ENCODE data around the gene SAMD10.
"Not testable (repeated sequence)": the region's sequence is repeated elsewhere in the genome, so short reads cannot be mapped to it uniquely, and the experiment has no call there.

Gene SAMD10

DNA sequence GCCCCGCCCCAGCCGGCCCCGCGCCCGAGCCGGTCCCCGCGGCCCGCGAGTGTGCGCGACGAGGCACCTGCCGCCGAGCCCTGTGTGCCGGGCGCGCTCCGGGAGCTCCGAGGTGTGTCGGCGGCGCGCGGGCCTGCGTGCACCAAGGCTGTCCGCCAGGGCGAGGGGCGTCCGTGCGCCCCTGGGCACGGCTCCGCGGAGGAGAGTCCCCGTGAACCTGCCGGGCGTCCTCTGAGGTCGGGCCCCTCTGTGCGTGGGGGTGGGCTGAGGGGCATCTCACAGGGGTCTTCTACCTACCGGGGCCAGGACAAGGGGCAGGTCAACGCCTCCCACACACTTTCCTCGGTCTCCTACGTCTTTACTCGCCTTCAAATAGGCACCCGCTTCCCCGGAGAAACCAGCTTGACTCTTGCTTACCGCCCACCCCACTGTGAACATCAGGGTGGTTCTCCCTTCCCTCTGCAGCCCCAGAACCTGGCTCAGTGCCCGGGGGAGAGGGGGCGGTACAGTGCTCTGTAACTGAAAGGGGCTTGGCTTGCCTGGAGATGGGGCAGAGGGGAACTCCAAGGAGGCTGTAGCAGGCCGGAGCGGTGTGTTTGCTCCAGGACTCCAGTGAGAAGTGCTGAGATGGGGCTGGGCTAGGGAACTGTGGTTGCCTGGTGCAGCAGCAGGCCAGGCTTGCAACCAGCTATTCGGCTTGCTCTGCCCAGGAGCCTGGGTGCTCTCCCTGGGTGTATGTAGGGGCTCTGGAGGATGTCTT lies at the start of gene SAMD10:
TSS of gene SAMD10 (minus strand) at position 86 of the 760 bp plus-strand sequence. CDS start 175 bp downstream, outside the sequence.
- no peak for DNase-seq (ENCODE audit: low read depth, low spot score)

DNA sequence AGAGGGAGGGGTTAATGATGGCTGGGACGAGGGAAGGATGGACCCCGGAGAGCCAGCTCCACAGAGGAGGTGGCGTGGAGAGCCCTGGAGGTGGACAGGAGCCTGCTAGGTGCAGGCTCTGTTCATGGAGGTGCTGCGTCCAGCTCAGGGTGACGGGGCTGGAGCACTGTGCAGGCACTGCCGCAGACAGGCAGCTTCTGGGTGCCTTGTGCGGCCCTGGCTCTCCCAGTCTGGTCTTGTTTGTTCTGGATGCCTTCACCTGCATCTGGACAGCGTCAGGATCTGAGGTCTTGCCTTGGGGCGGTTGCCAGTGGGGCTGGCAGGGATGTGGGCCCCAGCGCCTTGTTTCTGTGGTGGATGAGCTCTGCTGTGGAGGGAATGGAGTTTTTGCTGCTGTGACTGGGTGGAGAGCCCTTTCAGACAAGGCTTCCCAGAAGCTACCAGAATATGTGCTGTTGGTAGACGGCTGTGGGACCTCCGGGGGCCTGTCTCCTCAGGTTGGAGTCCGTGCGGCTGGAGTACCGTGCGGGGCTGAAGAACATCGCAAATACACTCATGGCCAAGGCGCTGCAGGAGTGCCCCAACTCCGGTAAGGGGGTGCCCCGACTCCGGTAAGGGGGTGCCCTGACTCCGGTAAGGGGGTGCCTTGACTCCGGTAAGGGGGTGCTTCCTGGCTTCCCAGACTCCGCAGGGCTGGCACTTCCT lies 48.7 kb upstream of the SAMD10 start:
- DNase-seq (ENCODE audit: low read depth, low spot score), result no peak

DNA sequence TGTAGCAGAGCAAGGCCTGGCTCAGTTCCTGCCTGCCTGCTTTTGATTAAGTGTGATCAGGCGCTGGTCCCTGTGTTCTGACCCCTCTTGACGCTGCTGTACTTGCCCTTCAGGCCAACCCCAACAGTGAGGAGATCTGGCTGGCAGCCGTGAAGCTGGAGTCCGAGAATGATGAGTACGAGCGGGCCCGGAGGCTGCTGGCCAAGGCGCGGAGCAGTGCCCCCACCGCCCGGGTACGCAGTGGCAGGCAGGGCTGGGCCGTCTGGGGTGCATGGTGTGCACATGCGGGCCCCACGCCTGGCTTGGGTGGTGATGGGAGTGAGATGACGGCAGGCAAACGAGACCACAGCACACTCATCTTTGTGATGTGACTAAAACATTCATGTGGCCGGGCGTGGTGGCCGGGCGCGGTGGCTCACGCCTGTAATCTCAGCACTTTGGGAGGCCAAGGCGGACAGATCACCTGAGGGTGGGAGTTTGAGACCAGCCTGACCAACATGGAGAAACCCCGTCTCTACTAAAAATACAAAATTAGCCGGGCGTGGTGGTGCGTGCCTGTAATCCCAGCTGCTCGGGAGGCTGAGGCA lies 46.5 kb upstream of the SAMD10 start:
- no peak for DNase-seq (ENCODE audit: low read depth, low spot score)

DNA sequence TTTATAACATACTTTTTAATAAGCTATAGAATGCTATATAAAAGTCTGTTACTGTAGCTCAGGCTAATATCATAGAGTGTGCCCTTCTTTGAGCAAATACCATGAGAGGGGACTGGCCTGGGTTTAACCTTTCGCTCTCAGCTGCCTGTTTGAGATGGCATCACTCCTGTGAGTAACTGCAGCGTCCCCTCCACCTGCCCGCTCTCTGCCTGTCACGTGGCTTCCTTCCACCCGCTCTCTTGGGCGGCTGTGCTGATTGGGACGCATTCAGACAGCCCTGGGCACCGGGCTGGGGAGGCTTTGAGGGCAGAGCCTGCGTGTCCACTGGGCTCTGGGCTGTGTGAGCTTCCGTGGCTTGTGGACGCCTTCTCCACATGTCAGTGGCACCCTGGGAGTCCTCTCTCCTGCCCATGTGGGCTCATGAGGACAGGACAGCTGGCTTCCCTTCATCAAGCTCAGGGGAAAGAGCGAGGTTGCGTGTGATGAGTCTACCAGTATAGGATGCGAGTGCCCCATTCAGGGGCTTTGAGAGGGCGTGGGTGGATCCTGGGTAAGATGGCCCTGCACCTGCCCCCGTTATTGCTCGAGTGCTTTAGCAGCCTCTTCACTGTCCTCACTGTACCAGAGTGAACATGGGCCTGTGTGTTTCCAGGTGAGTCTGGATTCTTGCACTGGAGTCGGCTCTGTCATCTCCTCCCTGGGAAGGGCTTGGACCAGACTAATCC lies 45.8 kb upstream of the SAMD10 start:
- DNase-seq (ENCODE audit: low read depth, low spot score), result no peak

DNA sequence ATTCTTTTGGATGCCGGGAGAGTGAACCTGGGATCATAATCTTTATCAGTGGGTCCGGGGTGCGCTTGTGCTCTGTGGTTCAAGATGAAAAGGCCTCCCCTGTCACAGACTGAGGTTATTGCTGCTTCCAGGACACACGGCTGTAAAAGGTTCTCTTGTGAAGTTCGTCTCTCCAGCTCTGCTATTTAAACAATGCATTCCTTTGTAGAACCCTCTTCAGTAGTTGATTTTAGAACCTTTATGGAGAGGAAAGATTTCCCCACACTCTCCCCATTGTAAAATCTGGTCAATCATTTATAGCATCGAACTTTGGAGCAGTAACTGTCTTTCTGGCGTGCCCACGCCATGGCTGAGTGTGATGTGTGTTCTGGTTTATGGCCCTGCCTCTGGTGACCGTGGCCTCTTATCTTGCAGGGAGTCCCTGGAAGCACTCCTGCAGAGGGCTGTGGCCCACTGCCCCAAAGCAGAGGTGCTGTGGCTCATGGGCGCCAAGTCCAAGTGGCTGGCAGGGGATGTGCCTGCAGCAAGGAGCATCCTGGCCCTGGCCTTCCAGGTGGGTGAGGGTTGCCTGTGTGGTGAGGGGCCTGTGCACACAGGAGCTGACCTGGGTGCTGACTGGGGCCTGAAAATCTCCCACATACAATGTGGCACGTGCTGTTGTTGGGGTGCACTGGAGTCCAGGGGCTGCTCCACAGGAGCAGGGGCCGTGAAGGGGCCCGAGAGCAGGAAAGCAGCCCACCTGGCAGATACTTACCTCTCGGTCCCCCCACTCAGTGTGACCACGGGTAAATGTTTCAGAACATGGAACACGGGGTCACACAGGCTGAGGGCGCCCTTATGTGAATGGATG lies 44.9 kb upstream of the SAMD10 start:
- no peak for DNase-seq (ENCODE audit: low read depth, low spot score)

DNA sequence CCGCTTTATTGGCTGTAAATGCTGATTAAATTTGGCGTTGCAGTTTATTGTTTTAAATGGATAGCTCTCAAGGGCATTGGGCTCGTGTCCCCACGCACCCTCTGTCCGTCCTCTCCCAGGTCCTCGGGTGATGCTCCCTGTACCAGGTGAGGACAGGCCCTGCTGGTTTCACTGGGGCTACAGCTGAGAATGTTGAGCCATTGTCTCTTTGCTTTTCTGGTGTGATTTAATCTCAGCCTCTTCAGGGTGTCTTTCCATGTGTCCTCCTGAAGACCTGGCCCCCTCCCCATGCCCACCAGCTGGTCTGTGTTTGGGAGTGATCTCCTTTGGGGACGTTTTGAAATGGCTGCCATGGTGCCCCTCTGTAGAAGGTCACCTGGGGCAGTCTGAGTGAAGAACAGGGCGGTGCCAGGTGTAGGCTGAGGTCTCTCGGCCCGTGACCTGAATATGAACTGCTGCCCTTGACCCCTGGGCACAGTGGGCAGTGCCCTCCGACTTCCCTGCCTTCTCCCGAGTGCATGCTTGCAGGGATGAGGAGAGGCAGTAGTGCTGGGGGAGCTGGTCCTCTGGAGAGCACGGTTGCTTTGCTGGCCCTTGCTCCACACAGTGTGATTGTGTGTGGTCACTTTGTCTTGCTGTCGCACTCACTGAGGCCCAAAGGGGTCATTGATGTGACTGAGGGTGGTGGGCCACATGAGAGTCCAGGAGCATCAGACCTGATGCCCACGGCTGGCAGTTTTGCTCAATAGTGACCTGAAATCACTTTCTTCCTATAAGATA lies 44.1 kb upstream of the SAMD10 start:
- DNase-seq (ENCODE audit: low read depth, low spot score), result no peak

DNA sequence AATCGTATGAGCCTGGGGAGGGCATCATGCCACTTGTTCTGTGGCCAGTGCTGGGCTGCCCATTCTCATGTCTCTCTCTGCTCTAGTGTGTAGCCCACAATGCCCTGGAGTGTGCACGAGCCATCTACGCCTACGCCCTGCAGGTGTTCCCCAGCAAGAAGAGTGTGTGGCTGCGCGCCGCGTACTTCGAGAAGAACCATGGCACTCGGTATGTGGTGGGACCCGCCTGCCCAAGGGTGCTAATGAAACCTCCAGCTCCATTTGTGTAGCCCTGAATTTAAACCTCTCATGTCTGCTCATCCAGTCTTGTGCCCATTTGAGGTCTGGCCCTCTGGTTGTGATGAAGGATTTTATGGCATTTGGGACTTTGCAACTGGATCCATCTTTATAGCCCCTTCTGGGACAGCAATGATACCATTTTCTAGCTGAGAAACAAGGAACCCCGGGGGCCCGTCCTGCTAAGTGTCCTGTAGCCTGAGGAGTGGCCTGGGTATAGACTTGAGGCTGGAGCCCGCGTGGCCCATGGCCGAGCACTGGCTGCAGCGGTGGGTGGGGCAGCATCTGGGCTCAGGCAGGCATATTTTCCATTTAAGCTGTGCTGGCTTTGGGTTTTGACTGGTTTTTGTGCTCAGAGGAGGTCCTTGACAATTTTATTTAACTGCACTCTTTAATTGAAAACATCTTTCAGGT lies 43.4 kb upstream of the SAMD10 start:
- no peak for DNase-seq (ENCODE audit: low read depth, low spot score)

DNA sequence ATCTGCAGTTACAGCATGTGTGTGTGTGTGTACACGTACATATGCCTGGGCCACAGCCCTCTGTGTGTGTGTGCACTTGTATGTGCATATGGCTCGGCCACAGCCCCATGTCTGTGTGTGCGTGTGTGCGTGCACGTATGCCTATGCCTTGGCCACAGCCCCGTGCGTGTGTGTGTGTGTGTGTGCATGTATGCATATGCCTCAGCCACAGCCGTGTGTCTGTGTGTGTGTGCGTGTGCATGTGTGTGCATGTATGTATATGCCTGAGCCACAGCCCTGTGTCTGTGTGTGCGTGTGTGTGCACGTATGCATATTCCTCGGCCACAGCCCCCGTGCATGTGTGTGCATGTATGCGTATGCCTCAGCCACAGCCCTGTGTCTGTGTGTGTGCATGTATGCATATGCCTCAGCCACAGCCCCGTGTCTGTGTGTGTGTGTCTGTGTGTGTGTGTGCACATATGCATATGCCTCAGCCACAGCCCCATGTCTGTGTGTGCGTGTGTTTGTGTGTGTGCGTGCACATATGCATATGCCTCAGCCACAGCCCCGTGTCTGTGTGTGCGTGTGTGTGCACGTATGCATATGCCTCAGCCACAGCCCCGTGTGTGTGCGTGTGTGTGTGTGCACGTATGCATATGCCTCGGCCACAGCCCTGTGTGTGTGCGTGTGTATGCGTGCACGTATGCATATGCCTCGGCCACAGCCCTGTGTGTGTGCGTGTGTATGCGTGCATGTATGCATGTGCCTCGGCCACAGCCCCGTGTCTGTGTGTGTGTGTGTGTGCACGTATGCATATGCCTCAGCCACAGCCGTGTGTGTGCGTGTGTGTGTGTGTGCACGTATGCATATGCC lies 41.9 kb upstream of the SAMD10 start:
- DNase-seq (ENCODE audit: low read depth, low spot score), result no peak

DNA sequence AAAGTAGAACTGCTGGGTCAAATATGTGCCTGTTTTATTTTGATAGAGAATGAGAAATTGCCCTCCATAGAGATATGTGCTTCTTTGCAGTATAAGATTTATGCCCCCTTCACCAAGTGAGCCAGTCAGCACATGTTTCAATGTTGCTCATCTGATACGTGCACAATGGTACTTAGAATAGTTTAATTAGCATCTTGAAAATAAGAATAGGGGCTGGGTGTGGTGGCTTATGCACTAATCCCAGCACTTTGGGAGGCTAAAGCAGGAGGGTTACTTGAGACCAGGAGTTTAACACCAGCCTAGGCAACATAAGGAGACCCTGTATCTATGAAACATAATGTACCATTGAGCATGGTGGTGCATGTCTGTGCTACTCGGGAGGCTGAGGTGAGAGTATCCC lies 36.2 kb upstream of the SAMD10 start:
- DNase-seq (ENCODE audit: low read depth, low spot score), result no peak

DNA sequence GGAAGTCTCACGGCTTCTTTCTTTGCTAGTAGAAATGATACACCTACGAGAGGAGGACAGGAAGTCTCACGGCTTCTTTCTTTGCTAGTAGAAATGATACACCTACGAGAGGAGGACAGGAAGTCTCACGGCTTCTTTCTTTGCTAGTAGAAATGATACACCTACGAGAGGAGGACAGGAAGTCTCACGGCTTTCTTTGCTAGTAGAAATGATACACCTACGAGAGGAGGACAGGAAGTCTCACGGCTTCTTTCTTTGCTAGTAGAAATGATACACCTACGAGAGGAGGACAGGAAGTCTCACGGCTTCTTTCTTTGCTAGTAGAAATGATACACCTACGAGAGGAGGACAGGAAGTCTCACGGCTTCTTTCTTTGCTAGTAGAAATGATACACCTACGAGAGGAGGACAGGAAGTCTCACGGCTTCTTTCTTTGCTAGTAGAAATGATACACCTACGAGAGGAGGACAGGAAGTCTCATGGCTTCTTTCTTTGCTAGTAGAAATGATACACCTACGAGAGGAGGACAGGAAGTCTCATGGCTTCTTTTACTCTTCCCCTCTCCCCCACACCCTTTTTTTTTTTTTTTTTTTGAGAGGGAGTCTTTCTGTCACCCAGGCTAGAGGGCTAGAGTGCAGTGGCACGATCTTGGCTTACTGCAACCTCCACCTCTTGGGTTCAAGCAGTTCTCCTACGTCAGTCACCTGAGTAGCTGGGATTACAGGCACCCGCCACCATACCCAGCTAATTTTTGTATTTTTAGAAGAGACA lies 33.1 kb upstream of the SAMD10 start:
- not testable (repeated sequence) for DNase-seq (ENCODE audit: low read depth, low spot score)

DNA sequence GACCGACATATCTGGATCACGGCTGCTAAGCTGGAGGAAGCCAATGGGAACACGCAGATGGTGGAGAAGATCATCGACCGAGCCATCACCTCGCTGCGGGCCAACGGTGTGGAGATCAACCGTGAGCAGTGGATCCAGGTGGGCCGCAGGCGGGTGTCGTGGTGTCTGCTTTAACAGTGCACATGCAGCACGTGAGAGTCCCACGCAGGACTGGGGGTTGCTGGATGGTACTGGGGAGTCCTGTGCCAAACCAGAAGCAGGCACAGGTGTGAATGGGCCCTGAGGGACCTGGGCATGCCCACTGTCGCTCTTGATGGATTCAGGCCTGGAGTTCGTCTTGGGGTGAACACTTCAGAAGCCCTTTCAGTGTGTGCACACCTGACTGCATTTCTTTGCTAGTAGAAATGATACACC lies 31.9 kb upstream of the SAMD10 start:
- DNase-seq (ENCODE audit: low read depth, low spot score), result no peak

DNA sequence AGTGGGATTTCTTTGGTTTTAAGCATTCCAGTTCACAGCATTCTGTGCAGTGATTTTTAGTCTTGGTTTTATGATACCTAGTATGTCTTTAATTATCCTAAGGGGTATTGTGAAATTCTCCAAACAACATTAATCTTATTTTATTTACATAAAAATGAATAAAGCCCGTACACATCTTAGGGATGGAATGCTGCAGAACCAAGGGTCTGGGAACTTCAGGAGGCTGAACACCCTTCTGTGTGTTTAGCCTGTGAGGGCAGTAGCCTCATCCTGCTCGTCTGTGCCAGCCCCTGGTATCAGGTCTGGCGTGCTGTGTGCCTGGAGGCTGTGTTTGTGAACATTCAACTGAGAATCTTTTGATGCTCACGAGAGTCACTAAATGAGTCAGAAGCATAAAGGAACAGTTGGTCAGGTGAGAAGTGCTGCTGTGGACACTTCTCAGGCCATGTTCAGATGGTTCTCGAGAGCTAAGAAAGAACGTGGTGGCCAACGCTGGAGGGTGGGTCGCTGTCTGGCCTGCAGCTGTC lies 31.3 kb upstream of the SAMD10 start:
- no peak for DNase-seq (ENCODE audit: low read depth, low spot score)

DNA sequence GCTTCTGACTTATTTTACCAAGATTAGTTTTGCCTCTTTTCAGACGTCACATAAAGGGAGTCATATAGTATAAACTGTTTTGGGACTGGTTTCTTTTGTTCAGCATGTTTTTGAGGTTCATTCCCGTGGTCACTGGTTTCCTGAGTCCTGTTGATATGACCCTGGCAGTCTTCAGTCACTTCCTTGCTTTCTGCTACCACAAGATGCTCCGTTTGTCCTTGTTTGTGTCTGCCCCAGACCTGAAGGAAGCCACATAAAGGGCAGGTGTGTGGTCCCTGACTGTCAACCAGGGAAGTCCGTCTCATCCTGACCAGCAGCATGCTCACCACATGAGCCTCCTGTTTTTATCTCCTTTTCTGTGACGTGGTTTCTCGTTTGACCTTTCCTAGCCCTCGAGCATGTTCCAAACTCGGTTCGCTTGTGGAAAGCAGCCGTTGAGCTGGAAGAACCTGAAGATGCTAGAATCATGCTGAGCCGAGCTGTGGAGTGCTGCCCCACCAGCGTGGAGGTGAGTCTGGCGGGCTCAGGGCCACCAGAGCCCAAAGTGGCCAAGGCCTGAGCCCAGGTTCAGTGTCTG lies 30.5 kb upstream of the SAMD10 start:
- DNase-seq (ENCODE audit: low read depth, low spot score), result no peak

DNA sequence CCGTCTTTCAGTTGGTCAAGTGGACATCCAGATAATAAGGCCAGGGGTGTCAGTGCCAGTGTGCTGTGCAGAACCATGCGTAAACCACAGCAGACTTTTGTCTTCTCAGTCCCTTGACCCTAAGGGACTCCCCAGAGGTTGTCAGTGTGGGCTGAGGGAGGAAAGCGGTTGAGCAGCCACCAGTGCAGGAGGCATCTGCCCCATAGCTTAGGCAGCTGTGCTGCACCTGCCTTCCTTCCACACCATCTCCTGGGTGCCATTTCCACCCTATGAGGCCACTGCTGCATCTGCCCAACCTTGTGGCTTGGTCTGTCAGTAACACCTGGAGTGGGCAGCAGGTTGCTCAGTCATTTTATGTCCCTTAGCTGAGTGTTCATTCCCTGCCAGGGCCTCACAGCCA lies 27.5 kb upstream of the SAMD10 start:
- DNase-seq (ENCODE audit: low read depth, low spot score), result no peak

DNA sequence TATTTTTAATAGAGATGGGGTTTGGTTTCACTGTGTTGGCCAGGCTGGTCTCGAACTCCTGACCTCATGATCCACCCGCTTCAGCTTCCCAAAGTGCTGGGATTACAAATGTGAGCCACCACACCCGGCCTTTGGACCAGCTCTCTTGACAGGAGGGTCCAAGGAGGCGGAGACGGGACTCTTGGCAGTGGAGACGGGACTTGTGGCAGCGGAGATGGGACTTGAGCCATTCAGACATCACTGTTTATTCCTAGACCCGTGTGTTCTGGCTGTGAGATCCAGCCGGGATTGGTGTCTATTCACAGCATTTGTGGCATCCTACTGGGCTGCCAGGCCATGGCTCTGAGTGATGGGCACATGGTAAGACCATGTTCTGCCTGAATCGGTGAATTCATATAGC lies 27.0 kb upstream of the SAMD10 start:
- DNase-seq (ENCODE audit: low read depth, low spot score), result no peak

DNA sequence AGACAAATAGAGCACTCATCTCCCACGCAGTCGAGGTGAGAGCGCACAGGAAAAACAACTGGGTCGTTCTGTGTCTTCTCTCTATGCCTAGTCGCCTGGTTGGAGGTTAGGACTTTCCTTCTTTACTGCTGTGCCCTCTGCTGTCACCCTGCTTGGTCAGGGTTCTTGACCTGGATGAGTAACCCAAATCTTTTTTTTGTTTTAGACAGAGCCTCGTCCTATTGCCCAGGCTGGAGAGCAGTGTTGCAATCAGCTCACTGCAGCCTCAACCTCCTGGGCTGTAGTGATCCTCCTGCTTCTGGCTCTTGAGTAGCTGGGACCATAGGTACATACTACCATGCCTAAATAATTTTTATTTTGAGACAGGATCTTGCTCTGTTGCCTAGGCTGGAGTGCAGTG lies 26.0 kb upstream of the SAMD10 start:
- DNase-seq (ENCODE audit: low read depth, low spot score), result no peak

DNA sequence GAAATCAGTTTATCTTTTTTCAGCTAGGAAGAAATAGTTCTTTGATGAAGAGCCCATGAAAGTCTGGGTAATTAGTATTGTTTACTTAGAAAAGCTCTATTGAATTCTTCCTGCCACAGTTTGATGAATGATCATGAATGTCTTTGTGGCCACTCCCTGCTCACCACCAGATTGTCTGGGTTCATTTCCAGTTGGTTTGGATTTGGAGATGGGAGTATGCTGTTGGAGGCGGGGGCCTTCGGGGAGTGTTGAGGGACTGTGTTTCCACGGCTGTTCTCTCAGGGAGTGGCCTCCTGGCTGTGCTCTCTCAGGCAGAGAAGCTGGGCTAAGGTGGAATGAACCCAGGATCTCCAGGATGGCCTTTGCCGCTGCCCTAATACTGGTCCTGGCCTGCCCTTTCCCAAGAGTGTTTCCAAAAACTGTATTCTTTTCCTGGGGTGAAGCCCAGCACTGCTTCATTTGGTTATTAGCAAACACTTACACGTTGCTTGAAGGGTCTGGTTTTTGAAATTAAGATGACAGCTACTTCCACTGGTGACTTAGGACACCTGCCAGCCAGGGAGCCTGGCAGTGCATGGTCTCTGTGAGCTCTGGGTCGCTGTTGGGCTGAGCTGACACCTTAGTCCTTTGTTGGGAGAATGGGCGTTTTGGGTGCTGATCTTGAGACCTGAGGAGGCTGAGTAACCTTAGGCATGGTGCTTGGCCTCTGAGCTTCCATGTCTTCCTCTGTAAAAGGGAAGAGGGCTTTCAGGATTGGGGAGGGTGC lies 24.7 kb upstream of the SAMD10 start:
- no peak for DNase-seq (ENCODE audit: low read depth, low spot score)
